Activated CD8-positive, alpha-beta memory T cell treated with anti-CD3 and anti-CD28 coated beads, Interleukin-2, amount 50 U/mL, for 4 hours (primary cell): ENCODE data around the gene PPARA.
A peak's percentile ranks its signal among the peaks of the same experiment; 100 is the strongest.

Source experiments
- DNase-seq: peaks from one replicate; pipeline ENCODE4 v3.0.0-alpha.2; 2020

PPARA gene

DNA sequence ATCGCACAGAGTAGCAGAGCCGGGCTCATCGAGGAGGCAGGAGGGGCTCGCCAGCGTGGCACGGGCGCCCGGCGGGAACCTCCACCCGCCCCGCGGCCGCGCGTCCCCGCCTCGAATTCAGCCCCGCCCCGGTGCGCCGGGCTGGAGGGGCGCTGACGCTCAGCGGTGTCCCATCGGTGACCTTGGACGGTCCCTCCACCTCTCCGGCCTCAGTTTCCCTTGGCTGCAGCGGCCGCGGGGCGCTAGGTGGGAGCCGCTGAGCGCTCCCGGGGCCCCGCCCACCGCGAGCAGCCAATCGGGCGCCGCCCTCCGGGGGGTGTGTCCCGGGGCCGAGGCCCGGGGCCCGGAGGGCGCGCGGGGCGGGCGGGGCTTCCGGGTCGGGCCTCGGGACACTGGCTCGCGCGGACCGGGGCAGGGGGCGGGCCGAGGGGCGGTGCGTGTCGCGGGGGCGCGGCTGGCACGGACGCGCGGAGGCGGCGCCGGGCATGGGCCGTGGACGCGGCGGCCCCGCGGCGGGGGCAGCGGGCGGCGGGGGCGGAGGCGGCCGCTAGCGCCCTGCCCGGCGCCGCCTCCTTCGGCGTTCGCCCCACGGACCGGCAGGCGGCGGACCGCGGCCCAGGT is at the start of gene PPARA:
TSS of gene PPARA (plus strand) at position 493 of the 621 bp plus-strand sequence. CDS start 47,858 bp downstream, outside the sequence.
- peak; percentile 89 for DNase-seq

GRCh38 chr22:46102159-46102558 is 48.2 kb upstream of the PPARA start:
- no peak for DNase-seq

GRCh38 chr22:46102752-46103151 is 47.6 kb upstream of the PPARA start:
- no peak for DNase-seq

DNA sequence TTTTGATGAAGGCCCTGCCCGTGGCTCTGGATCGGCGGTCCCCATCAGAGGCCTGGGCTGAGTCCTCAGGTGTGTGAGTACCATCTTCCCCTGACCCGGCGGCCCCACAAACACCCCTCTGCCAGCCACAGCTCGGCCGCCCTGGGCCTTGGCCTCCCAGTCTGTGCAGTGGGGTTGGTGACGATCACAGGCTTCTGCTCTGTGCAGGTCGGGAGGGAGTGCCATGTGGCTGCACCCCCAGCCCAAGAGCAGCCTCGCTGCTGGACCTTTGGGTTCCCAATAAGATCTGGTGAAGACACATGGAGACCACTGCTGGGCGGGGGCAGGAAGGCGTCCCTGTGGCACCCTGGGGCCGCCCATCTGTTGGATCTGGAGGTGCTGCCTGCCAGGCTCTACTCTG is 47.1 kb upstream of the PPARA start:
- no peak for DNase-seq

DNA sequence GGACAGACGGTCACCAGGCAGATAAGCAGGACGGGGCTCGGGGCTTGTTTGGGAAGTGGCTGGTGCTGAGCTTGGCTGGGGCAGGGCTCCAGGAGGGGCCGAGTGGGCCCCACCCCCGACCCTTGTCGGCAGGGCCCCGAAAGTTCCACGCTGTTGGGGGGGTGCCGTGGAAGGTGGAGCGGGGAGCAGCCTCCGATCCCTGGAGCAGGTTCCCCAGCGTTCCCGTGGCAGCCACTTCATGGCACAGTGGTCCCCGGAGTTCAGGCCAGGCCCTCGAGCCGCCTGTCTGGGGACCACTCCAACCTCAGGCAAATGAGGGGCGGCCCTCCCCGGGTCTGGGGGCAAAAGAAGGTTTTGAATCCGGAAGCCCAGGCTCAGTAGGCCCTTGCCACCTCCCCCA is 46.7 kb upstream of the PPARA start:
- DNase-seq: no peak

DNA sequence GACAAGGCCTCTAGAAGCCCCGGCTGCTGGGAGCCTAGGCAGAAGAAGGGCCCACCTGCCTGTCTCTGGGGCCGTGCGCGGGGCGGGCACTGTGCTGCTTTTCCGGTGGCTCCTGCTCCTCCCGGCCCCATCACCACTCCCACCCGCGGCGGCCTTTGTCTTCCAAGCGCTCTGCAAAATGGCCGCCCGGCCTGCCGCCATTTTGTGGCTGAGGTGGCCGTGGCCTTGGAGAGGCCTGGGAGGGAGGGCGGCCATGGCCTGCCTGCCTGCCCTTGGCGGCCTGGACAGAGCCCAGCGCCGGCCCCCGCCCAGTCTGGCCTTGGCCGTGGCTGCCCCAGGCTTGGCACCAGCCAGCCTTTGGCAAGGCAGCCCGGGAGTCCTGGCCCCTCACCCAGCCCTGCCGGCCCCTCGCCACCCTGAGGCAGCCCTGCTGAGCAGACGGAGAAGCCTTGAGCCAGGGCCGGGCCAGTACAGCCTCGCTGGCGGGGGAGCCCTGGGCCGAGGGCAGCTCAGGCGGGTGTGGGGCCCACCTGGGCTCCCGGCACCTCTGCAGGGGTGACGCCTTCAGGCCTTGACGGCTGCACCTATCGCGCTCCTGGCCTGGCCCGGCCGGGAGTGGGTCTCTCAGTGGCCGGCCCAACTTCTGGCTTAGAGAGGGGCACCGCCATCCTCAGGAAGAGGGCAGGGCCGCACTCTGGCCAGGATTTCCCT is 46.0 kb upstream of the PPARA start:
- no peak for DNase-seq

DNA sequence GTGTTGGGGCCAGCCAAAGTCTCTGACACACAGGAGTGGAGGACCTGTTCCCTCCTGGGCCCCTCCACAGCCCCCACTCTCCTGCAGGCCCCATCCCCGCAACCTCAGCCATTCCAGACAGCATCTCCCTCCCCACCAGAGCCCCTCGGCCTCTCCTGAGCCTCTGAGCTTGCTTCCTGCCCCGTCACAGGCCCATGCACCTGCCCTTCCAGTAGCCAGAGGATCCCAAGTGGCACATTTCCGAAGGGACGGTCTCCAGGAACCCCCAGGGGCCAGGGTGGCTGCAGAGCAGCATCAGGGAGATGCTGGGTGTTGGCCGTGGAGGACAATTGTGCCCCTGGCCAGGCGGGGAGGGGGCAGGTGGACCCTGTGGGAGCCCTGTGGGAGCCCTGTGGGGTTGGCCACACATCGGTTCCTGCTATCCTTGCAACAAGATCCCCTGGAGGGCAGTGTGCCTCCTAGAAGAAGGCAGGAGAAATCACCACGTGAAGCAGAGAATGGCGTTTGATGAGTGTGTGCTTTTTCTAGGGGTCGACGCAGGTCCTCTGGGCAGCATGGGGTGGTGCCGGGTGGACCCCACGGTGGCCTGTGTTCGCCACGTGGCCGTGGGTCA is 45.3 kb upstream of the PPARA start:
- DNase-seq: no peak

DNA sequence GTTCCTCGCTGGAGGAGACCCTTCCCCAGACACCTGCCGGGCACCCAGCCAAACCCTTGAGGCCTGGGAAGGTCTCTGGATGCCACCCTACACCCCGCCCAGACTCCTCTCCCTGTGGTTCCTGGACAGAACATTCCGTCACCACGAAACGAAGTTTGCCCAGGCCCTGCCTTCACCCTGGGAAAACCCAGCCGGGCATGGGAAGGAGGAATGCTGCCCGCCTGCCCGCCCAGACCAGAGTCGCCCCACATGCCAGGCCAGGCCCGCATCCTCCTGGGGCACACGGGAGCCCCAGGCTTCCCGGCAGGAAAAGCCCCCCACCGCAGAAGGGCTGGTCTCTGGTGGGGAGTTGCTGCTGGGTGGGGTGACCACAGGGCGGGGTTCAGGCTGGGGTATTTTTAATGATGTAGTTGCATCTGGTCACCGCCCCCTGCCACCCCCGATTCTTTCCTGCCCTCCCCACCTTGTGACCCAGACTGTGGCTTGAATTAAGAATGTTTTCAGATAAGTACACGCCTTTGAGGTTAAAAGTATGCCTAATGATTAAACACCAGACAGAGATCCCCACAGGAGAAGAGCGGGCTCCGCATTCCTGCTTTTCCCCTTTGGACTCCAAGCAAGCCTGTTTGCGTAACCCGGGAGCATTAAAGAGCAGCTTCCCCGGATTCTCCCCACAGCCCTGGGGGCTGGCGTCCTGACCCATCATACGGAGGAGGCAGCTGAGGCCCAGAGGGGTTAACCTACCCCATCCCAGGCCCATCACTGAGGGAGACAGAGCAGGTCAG is 44.6 kb upstream of the PPARA start:
- no peak for DNase-seq

DNA sequence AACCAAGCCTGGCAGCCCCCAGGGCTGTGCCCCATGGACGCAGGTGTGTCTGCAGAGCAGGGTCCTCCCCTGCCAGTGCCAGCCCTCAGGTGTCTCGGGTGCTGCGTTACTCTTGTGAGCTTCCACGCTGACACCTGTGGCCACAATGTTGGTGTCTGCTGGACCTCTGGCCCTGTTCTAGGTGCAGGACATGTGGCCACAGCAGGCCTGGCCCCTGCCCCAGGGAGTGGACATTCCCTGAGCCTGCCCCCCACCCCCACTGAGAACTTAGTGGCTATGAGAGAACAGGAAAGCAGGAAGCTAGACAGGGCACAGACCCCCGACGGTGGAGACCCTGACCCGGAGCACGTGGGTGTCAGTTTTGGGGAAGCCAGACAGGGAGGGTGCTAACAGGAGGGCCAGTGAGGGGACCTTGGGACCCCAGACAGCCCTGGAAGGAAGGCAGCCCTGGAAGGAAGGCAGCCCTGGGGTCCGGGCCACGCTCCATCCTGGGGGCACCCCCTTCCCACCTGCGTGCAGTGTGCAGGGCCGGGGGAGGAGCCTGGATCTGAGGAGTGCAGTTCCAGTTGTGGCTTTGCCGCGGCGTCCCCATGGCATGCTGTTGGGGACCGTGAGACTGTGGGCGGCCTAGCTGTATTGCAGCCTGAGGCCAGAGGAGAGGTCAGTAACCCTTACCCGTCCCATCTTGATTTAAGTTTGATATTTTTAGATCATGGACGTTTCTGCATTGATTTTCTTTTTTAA is 43.9 kb upstream of the PPARA start:
- no peak for DNase-seq

GRCh38 chr22:46107089-46107664 is 43.1 kb upstream of the PPARA start:
- DNase-seq: no peak

GRCh38 chr22:46107753-46108563 is 42.4 kb upstream of the PPARA start:
- no peak for DNase-seq

- no peak for DNase-seq
Measured at GRCh38 chr22:46108564-46109473, 41.5 kb upstream of the PPARA start.

DNA sequence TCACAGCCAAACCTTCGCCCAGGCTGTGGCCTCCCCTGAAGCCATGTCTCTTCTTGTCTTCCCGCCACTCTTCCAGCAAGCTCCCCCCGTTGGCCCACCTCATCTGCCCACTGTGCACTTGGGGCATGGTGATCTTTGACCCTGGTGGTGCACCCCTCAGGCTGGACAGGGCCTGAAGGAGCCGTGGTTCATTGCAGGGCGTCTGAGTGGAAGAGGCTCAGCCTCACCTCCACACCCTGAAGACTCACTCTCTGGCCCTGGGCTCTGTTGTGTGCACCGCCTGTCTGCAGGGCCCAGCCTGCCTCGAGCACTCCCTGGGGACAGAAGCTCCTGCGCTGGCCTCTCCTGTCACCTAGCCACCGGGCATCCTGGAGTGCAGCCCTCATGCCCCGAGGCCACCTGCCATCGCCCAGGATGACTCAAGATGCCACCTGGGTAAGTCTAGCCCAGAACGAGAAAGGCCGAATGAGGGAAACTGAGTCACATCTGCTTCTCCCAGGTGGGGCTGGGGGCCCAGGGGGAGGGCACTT is 40.8 kb upstream of the PPARA start:
- no peak for DNase-seq

- DNase-seq: no peak
Measured at GRCh38 chr22:46110215-46110614, 40.1 kb upstream of the PPARA start.

DNA sequence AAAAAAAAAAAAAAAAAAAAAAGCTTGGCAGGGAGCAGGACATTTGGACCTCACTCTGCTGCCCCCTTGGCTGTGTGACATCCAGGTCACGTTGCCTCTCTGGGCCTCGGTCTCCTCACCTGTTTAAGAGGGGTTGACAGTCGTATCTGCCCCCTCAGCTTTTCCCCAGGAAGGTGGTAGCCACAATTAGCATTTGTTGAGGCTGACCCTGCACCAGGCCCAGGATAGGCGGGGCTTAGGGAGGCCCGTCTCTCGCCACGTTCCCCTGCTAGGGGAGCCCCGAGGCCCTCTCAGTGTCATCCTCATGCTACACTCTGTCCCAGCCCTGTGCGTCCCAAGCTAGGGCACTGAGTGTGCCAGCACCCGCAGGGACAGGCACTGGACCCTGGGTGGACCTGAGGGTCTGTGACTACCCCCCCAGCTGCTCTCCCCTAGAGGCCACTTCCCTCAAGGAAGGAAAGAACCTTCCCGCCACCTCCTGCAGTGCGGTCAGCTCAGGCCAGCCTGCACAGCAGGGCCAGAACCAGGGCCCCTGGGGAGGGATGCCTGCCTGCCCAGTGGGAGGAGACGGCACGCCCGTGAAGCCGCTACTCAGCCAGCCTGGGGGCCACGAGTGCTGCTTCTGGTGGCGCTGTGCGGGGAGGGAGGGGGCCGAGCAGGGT is 38.5 kb upstream of the PPARA start:
- no peak for DNase-seq

GRCh38 chr22:46112405-46112804 is 37.9 kb upstream of the PPARA start:
- no peak for DNase-seq

DNA sequence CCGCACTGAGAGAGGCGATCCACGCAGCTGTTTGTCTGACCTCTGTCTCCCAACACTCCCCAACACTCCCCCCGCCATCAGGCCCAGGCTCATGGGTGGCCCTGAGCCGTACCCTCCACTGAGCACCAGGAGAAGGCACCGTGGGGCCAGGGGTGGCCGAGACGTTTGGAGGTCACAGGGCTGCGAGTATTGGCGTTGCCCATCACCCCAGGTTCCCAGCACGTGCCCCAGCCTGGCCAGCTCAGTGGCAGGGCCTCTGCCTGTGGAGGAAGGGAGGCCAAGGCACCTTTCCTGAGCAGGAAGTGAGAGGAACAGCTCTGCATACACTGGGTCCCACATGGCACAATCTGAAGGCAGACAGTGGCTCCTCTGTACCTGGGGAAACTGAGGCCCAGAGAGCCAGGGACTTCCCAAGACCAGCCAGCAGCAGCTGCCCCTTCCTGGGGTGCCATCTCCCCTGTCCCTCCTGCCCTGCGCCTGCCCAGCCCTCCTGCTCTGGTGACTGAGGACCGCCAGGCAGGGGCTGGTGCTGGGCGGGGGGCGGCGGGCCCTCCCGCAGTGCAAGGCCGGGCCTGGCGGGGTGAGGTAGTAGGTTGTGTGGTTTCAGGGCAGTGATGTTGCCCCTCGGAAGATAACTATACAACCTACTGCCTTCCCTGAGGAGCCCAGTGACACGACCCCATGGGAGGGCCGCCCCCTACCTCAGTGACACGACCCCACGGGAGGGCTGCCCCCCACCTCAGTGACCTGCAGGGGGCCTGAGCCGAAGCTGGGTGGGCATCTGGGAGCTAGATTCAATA is 37.0 kb upstream of the PPARA start:
- DNase-seq: no peak

GRCh38 chr22:46113910-46114517 is 36.3 kb upstream of the PPARA start:
- no peak for DNase-seq
